Urinary bladder (tissue), 4 donors: Measurements from ENCODE around the gene MAGI2. TPM values are rescaled to one million over a fixed set of nuclear protein-coding genes. Genes with fewer than 3 reads are reported as not detected.

ENCODE experiments used
- DNase-seq: peaks from one replicate; pipeline ENCODE4 v3.0.0-alpha.2; 2015; ENCODE audit errors: extremely low spot score
- H3K27ac ChIP-seq: one replicate; pipeline ENCODE4 v1.5.1; 2013; ENCODE audit warnings: low read depth, mild to moderate bottlenecking, moderate library complexity
- H3K36me3 ChIP-seq: one replicate; pipeline ENCODE4 v1.6.1; 2013; ENCODE audit warnings: mild to moderate bottlenecking, moderate library complexity; ENCODE audit not compliant: insufficient read depth
- H3K4me1 ChIP-seq: one replicate; pipeline ENCODE4 v1.6.1; 2013; ENCODE audit warnings: mild to moderate bottlenecking, moderate library complexity; ENCODE audit not compliant: insufficient read depth
- H3K4me3 ChIP-seq: one replicate; pipeline ENCODE4 v1.5.1; 2013; ENCODE audit warnings: low read depth, low read length
- WGBS: extraction: QIAGEN DNeasy Blood & Tissue Kit; methylation state at CpG from one replicate; pipeline ENCODE4 v1.1.7; 2013; 5-methylcytosine and 5-hydroxymethylcytosine counted together
- polyA plus RNA-seq: library from polyadenylated mRNA; stranded (reverse); fragments of 200-250 nt; gene quantifications from one replicate; pipeline ENCODE4 v1.2.3, GENCODE V29; 2013
- total RNA-seq: library from RNA; depleted of rRNA; stranded (reverse); fragments of >200 nt; gene quantifications from one replicate; pipeline ENCODE4 v1.2.3, GENCODE V29; 2014
- donor health status: healthy with polysubstance abuse.
- donor health status: healthy.

The MAGI2 gene
- total and polyA plus RNA-seq, 2 donors = 7.6 to 37.4 TPM

GRCh38 chr7:78862411-78862900, 591.0 kb downstream of the MAGI2 start:
- H3K27ac ChIP-seq = no peak overlapping the region
- 64% methylated on average over 3 of the region's 3 CpGs for WGBS
- no peaks in the 10 kb centered on the region for H3K4me1 ChIP-seq
- no peaks in the 10 kb centered on the region for H3K36me3 ChIP-seq
- DNase-seq = no peak
- no peak overlapping the region for H3K4me3 ChIP-seq

- no peak for DNase-seq
- no peak overlapping the region for H3K27ac ChIP-seq
- H3K4me1 ChIP-seq = no peaks in the 10 kb centered on the region
- 77% methylated on average over 6 of the region's 6 CpGs for WGBS
- H3K36me3 ChIP-seq = no peaks in the 10 kb centered on the region
- H3K4me3 ChIP-seq = no peak overlapping the region
These were observed 600.5 kb downstream of the MAGI2 start for GRCh38 chr7:78852951-78853350.

GRCh38 chr7:78850093-78850740, 603.2 kb downstream of the MAGI2 start:
- no peak for DNase-seq
- Histone ChIP-seq H3K4me1 (no peaks in the 10 kb centered on the region), H3K27ac (no peak overlapping the region), H3K36me3 (no peaks in the 10 kb centered on the region), H3K4me3 (no peak overlapping the region)
- WGBS = 34% methylated on average over 3 of the region's 3 CpGs

GRCh38 chr7:78845155-78845554, 608.3 kb downstream of the MAGI2 start:
- no peak for DNase-seq
- Histone ChIP-seq H3K4me1 (no peaks in the 10 kb centered on the region), H3K36me3 (no peaks in the 10 kb centered on the region), H3K4me3 (no peak overlapping the region), H3K27ac (no peak overlapping the region)
- 70% methylated on average over 1 of the region's 1 CpG for whole genome bisulfite sequencing

- WGBS = 83% methylated on average over 2 of the region's 2 CpGs
- H3K4me3 ChIP-seq = no peak overlapping the region
- no peak overlapping the region for H3K27ac ChIP-seq
- DNase-seq = no peak
- no peaks in the 10 kb centered on the region for H3K4me1 ChIP-seq
- no peaks in the 10 kb centered on the region for H3K36me3 ChIP-seq
These were observed 611.4 kb downstream of the MAGI2 start for GRCh38 chr7:78842068-78842467.

- no peaks in the 10 kb centered on the region for H3K36me3 ChIP-seq
- WGBS = 87% methylated on average over 5 of the region's 5 CpGs
- DNase-seq = no peak
These were observed 617.6 kb downstream of the MAGI2 start for GRCh38 chr7:78835897-78836296.

GRCh38 chr7:78828317-78828716, 625.1 kb downstream of the MAGI2 start:
- H3K4me1 ChIP-seq = no peaks in the 10 kb centered on the region
- WGBS = 83% methylated on average over 1 of the region's 1 CpG

More at GRCh38 chr7:78835897-78836296, 617.6 kb downstream of the MAGI2 start:
- Histone ChIP-seq H3K27ac (no peak overlapping the region), H3K4me3 (no peak overlapping the region), H3K4me1 (no peaks in the 10 kb centered on the region)

GRCh38 chr7:78803501-78804127, 649.9 kb downstream of the MAGI2 start:
- Histone ChIP-seq H3K36me3 (no peaks in the 10 kb centered on the region), H3K4me1 (no peaks in the 10 kb centered on the region), H3K27ac (no peak overlapping the region), H3K4me3 (no peak overlapping the region)
- DNase-seq = no peak
- 88% methylated on average over 4 of the region's 4 CpGs for WGBS

More at GRCh38 chr7:78828317-78828716, 625.1 kb downstream of the MAGI2 start:
- no peak overlapping the region for H3K4me3 ChIP-seq
- DNase-seq = no peak
- no peaks in the 10 kb centered on the region for H3K36me3 ChIP-seq
- H3K27ac ChIP-seq = no peak overlapping the region

GRCh38 chr7:78794101-78794500, 659.4 kb downstream of the MAGI2 start:
- no peaks in the 10 kb centered on the region for H3K4me1 ChIP-seq
- H3K36me3 ChIP-seq = no peaks in the 10 kb centered on the region
- no peak for DNase-seq
- no peak overlapping the region for H3K4me3 ChIP-seq
- H3K27ac ChIP-seq = no peak overlapping the region
- WGBS = 40% methylated on average over 2 of the region's 2 CpGs

GRCh38 chr7:78792624-78793023, 660.8 kb downstream of the MAGI2 start:
- no peak overlapping the region for H3K27ac ChIP-seq
- 58% methylated on average over 3 of the region's 3 CpGs for WGBS
- no peaks in the 10 kb centered on the region for H3K4me1 ChIP-seq
- H3K4me3 ChIP-seq = no peak overlapping the region
- no peak for DNase-seq
- H3K36me3 ChIP-seq = no peaks in the 10 kb centered on the region

GRCh38 chr7:78792006-78792405, 661.5 kb downstream of the MAGI2 start:
- no peaks in the 10 kb centered on the region for H3K4me1 ChIP-seq
- H3K4me3 ChIP-seq = no peak overlapping the region
- no peak for DNase-seq
- WGBS = 29% methylated on average over 6 of the region's 6 CpGs
- H3K27ac ChIP-seq = no peak overlapping the region
- no peaks in the 10 kb centered on the region for H3K36me3 ChIP-seq

GRCh38 chr7:78788464-78788863, 665.0 kb downstream of the MAGI2 start:
- 90% methylated on average over 2 of the region's 2 CpGs for WGBS

GRCh38 chr7:78787854-78788253, 665.6 kb downstream of the MAGI2 start:
- 89% methylated on average over 1 of the region's 1 CpG for WGBS
- no peak overlapping the region for H3K27ac ChIP-seq
- no peaks in the 10 kb centered on the region for H3K36me3 ChIP-seq
- H3K4me3 ChIP-seq = no peak overlapping the region
- DNase-seq = no peak
- H3K4me1 ChIP-seq = no peaks in the 10 kb centered on the region

More at GRCh38 chr7:78788464-78788863, 665.0 kb downstream of the MAGI2 start:
- DNase-seq = no peak
- Histone ChIP-seq H3K36me3 (no peaks in the 10 kb centered on the region), H3K27ac (no peak overlapping the region), H3K4me1 (no peaks in the 10 kb centered on the region), H3K4me3 (no peak overlapping the region)

- DNase-seq = no peak
- H3K36me3 ChIP-seq = no peaks in the 10 kb centered on the region
- no peaks in the 10 kb centered on the region for H3K4me1 ChIP-seq
- no peak overlapping the region for H3K27ac ChIP-seq
- no peak overlapping the region for H3K4me3 ChIP-seq
- WGBS = 92% methylated on average over 2 of the region's 2 CpGs
These were observed 667.4 kb downstream of the MAGI2 start for GRCh38 chr7:78786055-78786454.
